ENCODE data around the gene CLDN20. TPM values are rescaled to one million over a fixed set of nuclear protein-coding genes. Genes with fewer than 3 reads are reported as not detected.

The CLDN20 gene
- total RNA-seq, 4 donors from 2014 or later = not detected

GRCh38 chr6:155252581-155252980 is 11.2 kb upstream of the CLDN20 start:
- DNase-seq (ENCODE audit: low spot score) (no peak), ATAC-seq (ENCODE audit: low FRiP score) (no peak)
- TF ChIP-seq, protein P1, sequence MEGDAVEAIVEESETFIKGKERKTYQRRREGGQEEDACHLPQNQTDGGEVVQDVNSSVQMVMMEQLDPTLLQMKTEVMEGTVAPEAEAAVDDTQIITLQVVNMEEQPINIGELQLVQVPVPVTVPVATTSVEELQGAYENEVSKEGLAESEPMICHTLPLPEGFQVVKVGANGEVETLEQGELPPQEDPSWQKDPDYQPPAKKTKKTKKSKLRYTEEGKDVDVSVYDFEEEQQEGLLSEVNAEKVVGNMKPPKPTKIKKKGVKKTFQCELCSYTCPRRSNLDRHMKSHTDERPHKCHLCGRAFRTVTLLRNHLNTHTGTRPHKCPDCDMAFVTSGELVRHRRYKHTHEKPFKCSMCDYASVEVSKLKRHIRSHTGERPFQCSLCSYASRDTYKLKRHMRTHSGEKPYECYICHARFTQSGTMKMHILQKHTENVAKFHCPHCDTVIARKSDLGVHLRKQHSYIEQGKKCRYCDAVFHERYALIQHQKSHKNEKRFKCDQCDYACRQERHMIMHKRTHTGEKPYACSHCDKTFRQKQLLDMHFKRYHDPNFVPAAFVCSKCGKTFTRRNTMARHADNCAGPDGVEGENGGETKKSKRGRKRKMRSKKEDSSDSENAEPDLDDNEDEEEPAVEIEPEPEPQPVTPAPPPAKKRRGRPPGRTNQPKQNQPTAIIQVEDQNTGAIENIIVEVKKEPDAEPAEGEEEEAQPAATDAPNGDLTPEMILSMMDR (IDR thresholded peaks at IDR 0.05) = no peak

DNA sequence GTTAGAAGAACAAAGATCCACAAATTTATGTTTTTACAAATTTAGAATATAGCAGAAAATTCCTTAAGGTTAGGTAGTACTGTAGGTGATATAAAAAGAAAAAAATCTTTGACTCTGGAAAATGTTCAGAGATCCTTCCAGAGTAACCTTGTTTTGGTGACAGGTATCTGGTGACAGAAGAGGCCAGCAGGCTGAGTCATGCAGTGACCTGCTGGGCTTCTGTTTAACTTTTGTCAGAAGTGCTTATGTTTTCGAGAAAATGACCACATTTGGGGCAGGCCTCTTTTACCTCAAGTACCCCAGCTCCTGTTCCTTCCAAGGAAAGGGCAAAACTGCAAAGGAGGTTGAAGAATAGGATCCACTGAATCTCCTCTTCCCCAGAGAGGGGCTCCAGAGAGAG is 10.5 kb upstream of the CLDN20 start:
- ATAC-seq (ENCODE audit: low FRiP score) (no peak), DNase-seq (ENCODE audit: low spot score) (no peak)
- TF ChIP-seq, protein P1 (IDR thresholded peaks at IDR 0.05) = no peak

DNA sequence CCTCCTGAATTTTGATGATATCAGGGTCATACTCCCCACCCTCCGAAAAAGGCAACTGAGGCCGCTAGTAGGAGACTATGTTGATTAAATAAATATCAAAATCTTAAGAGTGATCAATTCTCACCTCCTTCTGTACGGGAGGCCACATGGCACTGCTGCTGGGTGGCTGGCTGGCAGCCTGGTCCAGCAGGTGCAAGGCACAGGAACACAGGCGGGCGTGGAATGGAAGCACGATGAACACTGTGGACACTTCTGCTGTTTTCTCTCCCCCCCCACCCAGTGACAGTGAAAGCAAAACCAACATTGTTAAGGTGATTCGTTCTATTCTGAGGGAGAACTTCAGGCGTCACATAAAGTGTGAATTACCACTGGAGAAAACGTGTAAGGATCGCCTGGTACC is 9.7 kb upstream of the CLDN20 start:
- no peak for ATAC-seq (ENCODE audit: low FRiP score)
- TF ChIP-seq, protein P1 (IDR thresholded peaks at IDR 0.05) = no peak
- no peak for DNase-seq (ENCODE audit: low spot score)

- ATAC-seq (ENCODE audit: low FRiP score) = no peak
- no peak for DNase-seq (ENCODE audit: low spot score)
- TF ChIP-seq, protein P1 (IDR thresholded peaks at IDR 0.05) = no peak
These were observed 7.6 kb upstream of the CLDN20 start for GRCh38 chr6:155256122-155256795.

GRCh38 chr6:155257796-155258195 is 6.0 kb upstream of the CLDN20 start:
- ATAC-seq (ENCODE audit: low FRiP score) = no peak
- DNase-seq (ENCODE audit: low spot score) = no peak
- TF ChIP-seq, protein P1 (IDR thresholded peaks at IDR 0.05) = no peak

GRCh38 chr6:155259204-155259603 is 4.6 kb upstream of the CLDN20 start:
- TF ChIP-seq, protein P1 (IDR thresholded peaks at IDR 0.05) = no peak
- no peak for DNase-seq (ENCODE audit: low spot score)
- ATAC-seq (ENCODE audit: low FRiP score) = no peak

DNA sequence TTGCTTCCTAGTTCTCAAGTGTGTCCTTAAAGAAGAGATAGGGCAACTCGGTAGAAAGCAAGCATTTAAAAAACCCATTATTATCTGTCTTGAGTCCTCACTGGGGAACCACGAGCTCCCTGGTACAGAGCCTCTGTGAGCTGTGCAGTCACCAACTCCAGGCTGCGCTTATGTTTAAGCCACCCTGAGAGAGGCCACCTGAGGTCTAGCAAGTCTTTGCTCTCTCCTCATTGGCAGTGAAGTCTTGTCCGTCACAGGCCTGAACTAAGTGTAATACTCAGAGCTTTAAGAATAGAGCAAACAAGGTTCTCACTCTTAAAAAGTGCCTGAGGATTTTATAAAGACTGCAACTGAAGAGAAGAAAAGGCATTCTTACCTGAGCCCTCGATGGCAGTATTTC is 3.9 kb upstream of the CLDN20 start:
- no peak for DNase-seq (ENCODE audit: low spot score)
- TF ChIP-seq, protein P1 (IDR thresholded peaks at IDR 0.05) = no peak
- ATAC-seq (ENCODE audit: low FRiP score) = no peak

Measured in omental fat pad (tissue), 4 donors.